ENCODE data around the gene HLA-DMA. TPM values are rescaled to one million over a fixed set of nuclear protein-coding genes. Genes with fewer than 3 reads are reported as not detected.

Gene HLA-DMA
- total and polyA plus RNA-seq, 9 of the 15 experiments (the other 6 are each of a cell fraction or from before 2014, with no cell fraction given) = 0.13 to 0.83 (median 0.51) TPM

DNA sequence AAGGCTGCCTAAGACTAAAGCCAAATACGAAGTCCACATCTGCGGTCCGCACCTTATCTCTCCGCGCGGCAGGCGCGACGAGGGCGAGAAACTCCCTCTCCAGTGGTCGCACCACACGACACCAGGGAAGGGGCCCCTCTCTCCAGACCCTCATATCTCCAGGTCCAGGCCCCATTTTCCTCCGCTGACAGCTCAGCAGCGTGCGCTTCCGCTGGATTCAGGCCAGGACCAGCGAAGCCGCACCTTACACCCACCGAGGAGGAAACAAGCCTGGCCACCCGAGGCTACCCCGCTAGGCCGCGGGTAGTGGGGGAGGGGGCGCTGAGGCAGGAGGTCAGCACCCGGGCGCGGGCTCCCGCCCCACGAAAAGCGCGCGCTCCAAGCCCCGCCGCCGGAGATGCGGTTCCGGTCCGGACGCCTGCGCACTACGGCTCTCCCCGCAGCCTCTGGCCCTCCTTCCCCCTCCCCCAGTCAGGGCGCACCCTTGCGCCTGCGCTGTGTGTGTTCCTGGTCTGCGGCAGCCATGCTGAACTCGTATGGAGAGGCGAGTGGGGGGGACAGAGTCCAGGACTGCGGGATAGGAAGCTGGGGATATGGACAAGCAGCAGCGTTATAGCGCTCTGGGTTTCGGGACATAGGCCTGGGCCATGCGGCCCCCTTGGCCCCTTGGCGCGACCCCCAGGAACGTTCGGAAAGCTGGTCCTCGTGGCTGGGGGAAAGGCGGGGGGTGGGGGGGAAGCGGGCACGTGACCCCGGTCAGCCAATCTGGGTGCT is 15.4 kb upstream of the HLA-DMA start, which contains the start of gene BRD2 (continued):
- peak; percentile 58; the same call in 1 of the 2 replicates for TF ChIP-seq EP300 (IDR thresholded peaks at IDR 0.05; ENCODE audit: low read length)
- TF ChIP-seq NFYB (IDR thresholded peaks at IDR 0.05; ENCODE audit: extremely low read depth, insufficient read length) = no peak
- TF ChIP-seq ZNF175 (CRISPR knock-in tag; IDR thresholded peaks at IDR 0.05; ENCODE audit: low read depth) = no peak
- TF ChIP-seq ZNF695 (CRISPR knock-in tag; IDR thresholded peaks at IDR 0.05) = no peak
- TF ChIP-seq, protein P1, sequence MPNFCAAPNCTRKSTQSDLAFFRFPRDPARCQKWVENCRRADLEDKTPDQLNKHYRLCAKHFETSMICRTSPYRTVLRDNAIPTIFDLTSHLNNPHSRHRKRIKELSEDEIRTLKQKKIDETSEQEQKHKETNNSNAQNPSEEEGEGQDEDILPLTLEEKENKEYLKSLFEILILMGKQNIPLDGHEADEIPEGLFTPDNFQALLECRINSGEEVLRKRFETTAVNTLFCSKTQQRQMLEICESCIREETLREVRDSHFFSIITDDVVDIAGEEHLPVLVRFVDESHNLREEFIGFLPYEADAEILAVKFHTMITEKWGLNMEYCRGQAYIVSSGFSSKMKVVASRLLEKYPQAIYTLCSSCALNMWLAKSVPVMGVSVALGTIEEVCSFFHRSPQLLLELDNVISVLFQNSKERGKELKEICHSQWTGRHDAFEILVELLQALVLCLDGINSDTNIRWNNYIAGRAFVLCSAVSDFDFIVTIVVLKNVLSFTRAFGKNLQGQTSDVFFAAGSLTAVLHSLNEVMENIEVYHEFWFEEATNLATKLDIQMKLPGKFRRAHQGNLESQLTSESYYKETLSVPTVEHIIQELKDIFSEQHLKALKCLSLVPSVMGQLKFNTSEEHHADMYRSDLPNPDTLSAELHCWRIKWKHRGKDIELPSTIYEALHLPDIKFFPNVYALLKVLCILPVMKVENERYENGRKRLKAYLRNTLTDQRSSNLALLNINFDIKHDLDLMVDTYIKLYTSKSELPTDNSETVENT (CRISPR knock-in tag; IDR thresholded peaks at IDR 0.05) = peak; percentile 85; the same call in 1 of the 2 replicates
- peak; percentile 77 for TF ChIP-seq CBFA2T2 (conservative IDR thresholded peaks at IDR 0.05)
- peak; percentile 86 for TF ChIP-seq PRPF4 (IDR thresholded peaks at IDR 0.05; ENCODE audit: insufficient read depth, low read depth, low read length, poor library complexity, severe bottlenecking)
- TF ChIP-seq ELF4 (CRISPR knock-in tag; IDR thresholded peaks at IDR 0.05) = no peak; the same call in 1 of the 2 replicates
- peak; percentile 100 for TF ChIP-seq ZFX (CRISPR knock-in tag; IDR thresholded peaks at IDR 0.05)
- peak; percentile 89 for TF ChIP-seq LEF1 (IDR thresholded peaks at IDR 0.05)
- TF ChIP-seq ZBED1 (IDR thresholded peaks at IDR 0.05) = no peak
- TF ChIP-seq, protein P2, sequence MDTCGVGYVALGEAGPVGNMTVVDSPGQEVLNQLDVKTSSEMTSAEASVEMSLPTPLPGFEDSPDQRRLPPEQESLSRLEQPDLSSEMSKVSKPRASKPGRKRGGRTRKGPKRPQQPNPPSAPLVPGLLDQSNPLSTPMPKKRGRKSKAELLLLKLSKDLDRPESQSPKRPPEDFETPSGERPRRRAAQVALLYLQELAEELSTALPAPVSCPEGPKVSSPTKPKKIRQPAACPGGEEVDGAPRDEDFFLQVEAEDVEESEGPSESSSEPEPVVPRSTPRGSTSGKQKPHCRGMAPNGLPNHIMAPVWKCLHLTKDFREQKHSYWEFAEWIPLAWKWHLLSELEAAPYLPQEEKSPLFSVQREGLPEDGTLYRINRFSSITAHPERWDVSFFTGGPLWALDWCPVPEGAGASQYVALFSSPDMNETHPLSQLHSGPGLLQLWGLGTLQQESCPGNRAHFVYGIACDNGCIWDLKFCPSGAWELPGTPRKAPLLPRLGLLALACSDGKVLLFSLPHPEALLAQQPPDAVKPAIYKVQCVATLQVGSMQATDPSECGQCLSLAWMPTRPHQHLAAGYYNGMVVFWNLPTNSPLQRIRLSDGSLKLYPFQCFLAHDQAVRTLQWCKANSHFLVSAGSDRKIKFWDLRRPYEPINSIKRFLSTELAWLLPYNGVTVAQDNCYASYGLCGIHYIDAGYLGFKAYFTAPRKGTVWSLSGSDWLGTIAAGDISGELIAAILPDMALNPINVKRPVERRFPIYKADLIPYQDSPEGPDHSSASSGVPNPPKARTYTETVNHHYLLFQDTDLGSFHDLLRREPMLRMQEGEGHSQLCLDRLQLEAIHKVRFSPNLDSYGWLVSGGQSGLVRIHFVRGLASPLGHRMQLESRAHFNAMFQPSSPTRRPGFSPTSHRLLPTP (IDR thresholded peaks at IDR 0.05; ENCODE audit: borderline replicate concordance, extremely low read depth, insufficient read length) = no peak
- TF ChIP-seq, protein P3, sequence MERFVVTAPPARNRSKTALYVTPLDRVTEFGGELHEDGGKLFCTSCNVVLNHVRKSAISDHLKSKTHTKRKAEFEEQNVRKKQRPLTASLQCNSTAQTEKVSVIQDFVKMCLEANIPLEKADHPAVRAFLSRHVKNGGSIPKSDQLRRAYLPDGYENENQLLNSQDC (CRISPR knock-in tag; IDR thresholded peaks at IDR 0.05) = peak; percentile 69
- TF ChIP-seq JUN (IDR thresholded peaks at IDR 0.05; ENCODE audit: borderline replicate concordance, low read depth, low read length) = peak; percentile 35
- TF ChIP-seq JUN (CRISPR knock-in tag; IDR thresholded peaks at IDR 0.05; ENCODE audit: borderline replicate concordance) = 0 out of 2 replicates have a peak, but pooled peaks have one; percentile 12
- TF ChIP-seq HNRNPK (IDR thresholded peaks at IDR 0.05; ENCODE audit: low read depth, low read length, poor library complexity, severe bottlenecking) = no peak
- TF ChIP-seq ZBTB1 (CRISPR knock-in tag; IDR thresholded peaks at IDR 0.05; ENCODE audit: borderline replicate concordance, low read depth) = peak; percentile 77; the same call in 1 of the 2 replicates
- no peak for TF ChIP-seq KLF10 (CRISPR knock-in tag; IDR thresholded peaks at IDR 0.05)
- TF ChIP-seq NFE2L1 (tag; IDR thresholded peaks at IDR 0.05; ENCODE audit: borderline replicate concordance, low read depth) = no peak
- no peak; the same call in 1 of the 2 replicates for TF ChIP-seq SMAD3 (CRISPR knock-in tag; conservative IDR thresholded peaks at IDR 0.05)
- TF ChIP-seq, protein P4, sequence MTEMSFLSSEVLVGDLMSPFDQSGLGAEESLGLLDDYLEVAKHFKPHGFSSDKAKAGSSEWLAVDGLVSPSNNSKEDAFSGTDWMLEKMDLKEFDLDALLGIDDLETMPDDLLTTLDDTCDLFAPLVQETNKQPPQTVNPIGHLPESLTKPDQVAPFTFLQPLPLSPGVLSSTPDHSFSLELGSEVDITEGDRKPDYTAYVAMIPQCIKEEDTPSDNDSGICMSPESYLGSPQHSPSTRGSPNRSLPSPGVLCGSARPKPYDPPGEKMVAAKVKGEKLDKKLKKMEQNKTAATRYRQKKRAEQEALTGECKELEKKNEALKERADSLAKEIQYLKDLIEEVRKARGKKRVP (CRISPR knock-in tag; IDR thresholded peaks at IDR 0.05) = no peak
- TF ChIP-seq SMAD1 (IDR thresholded peaks at IDR 0.05; ENCODE audit: low read depth, low read length, partially characterized antibody) = peak; percentile 72

Measured in K562 (cell line).